ENCODE measurements around the gene MYO5C.

Gene MYO5C

DNA sequence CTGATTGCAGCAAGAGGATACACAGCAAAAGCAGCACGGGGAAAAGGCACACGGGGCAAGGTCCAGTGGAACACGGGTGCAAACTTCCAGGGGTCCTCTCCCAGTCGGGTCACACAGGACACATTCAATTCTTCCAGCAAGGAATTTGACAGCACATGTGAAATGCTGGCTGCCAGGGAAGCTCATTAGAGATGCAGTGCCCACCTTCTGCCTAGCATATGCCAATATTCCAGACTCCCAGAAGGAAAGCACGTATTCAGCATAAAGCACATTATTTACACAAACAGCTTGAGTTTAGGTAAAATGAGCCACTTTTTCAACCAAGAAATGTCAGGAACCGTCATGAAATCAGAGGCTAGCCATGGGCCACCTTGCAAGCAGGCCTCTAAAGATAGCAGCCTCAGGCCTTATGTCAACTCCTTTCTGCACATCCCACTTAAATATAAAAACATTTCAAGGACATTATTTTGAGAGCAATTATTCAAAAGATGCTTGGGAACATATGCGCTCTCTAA, 19.3 kb downstream of the MYO5C start:
- no peak for DNase-seq
- Mint-ChIP-seq H3K4me3 (no peak overlapping the region), H3K36me3 (ENCODE audit: low read depth) (no peaks in the 10 kb centered on the region), H3K4me1 (ENCODE audit: low read depth) (no peaks in the 10 kb centered on the region), H3K9me3 (no peaks in the 10 kb centered on the region), H3K27ac (no peak overlapping the region), H3K27me3 (peaks cover 2% of the 10 kb centered on the region)

DNA sequence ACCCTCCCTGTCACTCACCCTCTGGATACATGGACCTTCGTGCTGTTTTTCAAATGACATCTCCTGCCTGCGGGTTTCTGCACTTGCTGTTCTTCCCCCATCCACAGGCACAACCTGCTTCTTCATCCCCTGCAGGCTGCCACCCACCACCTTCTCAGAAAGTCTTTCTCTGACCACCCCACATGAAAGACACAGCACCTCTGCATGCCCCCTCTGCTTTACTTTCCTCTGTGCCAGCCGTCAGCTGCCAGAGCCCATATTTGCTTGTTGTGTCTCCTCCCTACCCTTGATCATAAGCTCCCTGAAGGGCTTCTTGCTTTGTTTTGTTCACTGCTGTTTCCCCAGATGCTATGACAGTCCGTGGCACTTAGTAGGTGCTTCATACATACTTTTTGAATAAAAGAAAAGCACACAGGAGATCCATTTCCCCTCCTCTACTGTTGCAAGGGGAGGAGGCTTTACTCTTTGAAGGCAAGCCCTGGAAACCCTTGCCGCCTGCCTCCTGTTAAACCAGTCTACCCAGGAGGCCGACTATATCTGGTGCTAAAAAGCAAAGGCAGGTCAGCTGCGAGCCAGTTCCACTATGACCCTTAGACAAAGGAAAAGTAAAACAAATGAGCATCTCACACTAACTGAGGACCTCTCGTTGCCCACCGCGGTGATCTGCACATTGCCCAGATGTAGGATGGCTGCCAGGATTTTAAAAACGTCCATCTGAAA, 31.9 kb downstream of the MYO5C start:
- no peak for DNase-seq
- no peaks in the 10 kb centered on the region for H3K27me3 Mint-ChIP-seq
- H3K4me1 Mint-ChIP-seq (ENCODE audit: low read depth) = peaks cover 38% of the 10 kb centered on the region
- H3K9me3 Mint-ChIP-seq = no peaks in the 10 kb centered on the region
- H3K4me3 Mint-ChIP-seq = no peak overlapping the region
- H3K36me3 Mint-ChIP-seq (ENCODE audit: low read depth) = no peaks in the 10 kb centered on the region
- H3K27ac Mint-ChIP-seq = peak overlapping the region; percentile 81

- Mint-ChIP-seq H3K9me3 (no peaks in the 10 kb centered on the region), H3K4me1 (ENCODE audit: low read depth) (peaks cover 39% of the 10 kb centered on the region), H3K27ac (peak overlapping the region; percentile 81), H3K27me3 (no peaks in the 10 kb centered on the region), H3K36me3 (ENCODE audit: low read depth) (no peaks in the 10 kb centered on the region), H3K4me3 (peak overlapping the region; percentile 37)
- DNase-seq = no peak
These were observed 33.2 kb downstream of the MYO5C start for GRCh38 chr15:52262364-52262763.

GRCh38 chr15:52261498-52262242, 33.9 kb downstream of the MYO5C start:
- Mint-ChIP-seq H3K36me3 (ENCODE audit: low read depth) (no peaks in the 10 kb centered on the region), H3K27me3 (no peaks in the 10 kb centered on the region), H3K4me1 (ENCODE audit: low read depth) (peaks cover 46% of the 10 kb centered on the region), H3K9me3 (no peaks in the 10 kb centered on the region), H3K4me3 (peak overlapping the region; percentile 37), H3K27ac (peak overlapping the region; percentile 81)
- peak; percentile 60 for DNase-seq

DNA sequence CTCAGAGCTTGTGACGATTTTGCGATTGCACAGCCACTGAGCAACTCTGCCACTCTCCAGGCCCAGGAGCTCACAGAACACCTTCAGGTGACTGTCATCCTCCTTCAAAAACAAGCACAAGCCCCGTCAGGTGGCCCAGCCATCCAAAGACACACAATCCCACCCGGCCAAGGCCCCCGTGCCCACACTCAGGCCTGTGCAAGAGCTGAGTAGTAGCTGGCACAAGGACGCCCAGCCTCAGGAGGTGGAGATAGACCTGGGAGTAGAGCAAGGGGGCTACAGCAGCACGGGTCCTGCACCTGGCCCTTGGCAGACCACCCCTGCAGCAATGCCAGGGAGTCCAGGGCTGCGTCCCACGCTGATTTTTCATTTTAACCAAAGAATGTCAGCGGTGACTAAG, 34.6 kb downstream of the MYO5C start:
- Mint-ChIP-seq H3K4me1 (ENCODE audit: low read depth) (peaks cover 51% of the 10 kb centered on the region), H3K27ac (peak overlapping the region; percentile 81), H3K27me3 (no peaks in the 10 kb centered on the region), H3K9me3 (no peaks in the 10 kb centered on the region), H3K36me3 (ENCODE audit: low read depth) (no peaks in the 10 kb centered on the region), H3K4me3 (no peak overlapping the region)
- no peak for DNase-seq

- no peaks in the 10 kb centered on the region for H3K27me3 Mint-ChIP-seq
- H3K36me3 Mint-ChIP-seq (ENCODE audit: low read depth) = no peaks in the 10 kb centered on the region
- H3K4me1 Mint-ChIP-seq (ENCODE audit: low read depth) = peaks cover 61% of the 10 kb centered on the region
- no peak overlapping the region for H3K4me3 Mint-ChIP-seq
- H3K9me3 Mint-ChIP-seq = no peaks in the 10 kb centered on the region
- DNase-seq = no peak
- H3K27ac Mint-ChIP-seq = no peak overlapping the region
These were observed 36.1 kb downstream of the MYO5C start for GRCh38 chr15:52259503-52259902.

- H3K4me1 Mint-ChIP-seq (ENCODE audit: low read depth) = peaks cover 57% of the 10 kb centered on the region
- DNase-seq = no peak
- no peaks in the 10 kb centered on the region for H3K36me3 Mint-ChIP-seq (ENCODE audit: low read depth)
- H3K27ac Mint-ChIP-seq = no peak overlapping the region
- H3K9me3 Mint-ChIP-seq = no peaks in the 10 kb centered on the region
- H3K4me3 Mint-ChIP-seq = no peak overlapping the region
- H3K27me3 Mint-ChIP-seq = no peaks in the 10 kb centered on the region
These were observed 37.1 kb downstream of the MYO5C start for GRCh38 chr15:52258461-52258860.

DNA sequence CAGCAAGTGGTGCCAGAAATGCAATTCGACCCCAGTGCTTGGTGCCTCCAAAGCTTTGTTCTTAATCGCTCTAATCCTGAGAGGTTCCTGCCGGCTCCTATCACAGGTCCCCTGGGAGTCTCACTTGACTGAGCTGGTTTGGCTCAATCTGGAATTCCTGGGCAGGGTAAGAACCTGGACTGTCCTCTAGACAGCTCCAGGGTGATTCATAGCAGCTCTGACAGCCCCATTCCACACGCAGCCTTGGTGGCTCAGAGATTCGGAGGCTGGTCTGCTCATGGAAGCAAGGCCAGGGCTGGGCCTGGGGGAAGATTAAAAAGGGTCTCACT, 37.9 kb downstream of the MYO5C start:
- H3K27ac Mint-ChIP-seq = no peak overlapping the region
- H3K36me3 Mint-ChIP-seq (ENCODE audit: low read depth) = no peaks in the 10 kb centered on the region
- DNase-seq = no peak
- H3K4me3 Mint-ChIP-seq = no peak overlapping the region
- H3K9me3 Mint-ChIP-seq = no peaks in the 10 kb centered on the region
- peaks cover 57% of the 10 kb centered on the region for H3K4me1 Mint-ChIP-seq (ENCODE audit: low read depth)
- no peaks in the 10 kb centered on the region for H3K27me3 Mint-ChIP-seq

DNA sequence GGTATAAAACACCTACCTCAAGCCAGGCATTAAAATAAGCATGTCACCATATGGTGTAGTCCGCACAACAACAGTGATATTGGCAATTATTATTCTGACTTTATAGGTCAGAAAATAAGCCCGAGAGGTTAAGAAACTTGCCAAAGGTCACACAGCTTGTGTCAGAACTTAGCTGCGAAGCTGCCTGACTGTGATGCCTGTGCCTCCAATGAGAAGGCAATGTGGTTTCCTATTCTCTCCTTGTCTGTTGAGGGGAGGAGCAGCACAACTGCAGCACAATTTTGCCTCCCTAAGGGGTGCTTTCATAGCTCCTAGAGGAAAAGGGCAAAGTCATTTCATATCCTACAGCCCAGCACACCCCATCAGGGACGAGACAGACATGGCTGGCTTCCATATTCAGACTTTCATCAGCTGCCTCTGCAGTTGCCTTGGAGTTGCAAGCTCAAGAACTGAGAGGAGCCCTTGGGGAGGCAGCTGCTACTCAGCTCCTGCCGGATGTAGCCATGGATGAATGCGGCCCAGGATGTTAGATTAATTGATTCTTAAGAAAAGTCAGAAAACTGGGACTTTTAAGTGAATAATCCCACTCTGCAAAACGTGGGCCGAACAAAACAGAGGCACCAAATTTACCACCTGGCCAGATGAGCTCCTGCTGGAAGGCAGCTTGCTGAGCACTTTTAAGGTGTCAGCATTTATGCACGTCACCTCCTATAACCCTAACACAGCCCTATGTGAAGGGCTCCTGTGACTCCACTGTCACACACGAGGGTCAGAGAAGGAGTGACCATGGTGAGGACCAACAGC, 38.5 kb downstream of the MYO5C start:
- Mint-ChIP-seq H3K4me3 (no peak overlapping the region), H3K4me1 (ENCODE audit: low read depth) (peaks cover 54% of the 10 kb centered on the region), H3K36me3 (ENCODE audit: low read depth) (no peaks in the 10 kb centered on the region), H3K27ac (no peak overlapping the region), H3K27me3 (no peaks in the 10 kb centered on the region), H3K9me3 (no peaks in the 10 kb centered on the region)
- no peak for DNase-seq

DNA sequence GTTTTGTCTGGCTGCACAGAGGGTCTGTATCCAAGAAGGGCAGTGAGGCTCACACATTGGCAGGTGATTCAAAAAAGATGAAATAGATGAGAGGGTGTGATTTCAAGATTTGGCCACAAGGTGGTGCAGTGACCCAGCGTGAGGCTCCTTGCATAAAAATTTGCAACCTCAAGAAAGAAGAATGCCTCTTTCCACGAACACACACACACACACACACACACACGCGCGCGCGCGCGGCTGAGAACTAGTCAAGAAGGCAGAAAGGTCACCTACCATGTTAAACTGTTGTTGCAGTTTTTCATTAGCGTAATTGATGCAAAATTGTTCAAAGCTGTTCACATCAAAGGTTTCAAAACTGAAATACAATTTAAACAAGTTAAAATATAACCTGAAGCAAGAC, 39.2 kb downstream of the MYO5C start:
- Mint-ChIP-seq H3K9me3 (no peaks in the 10 kb centered on the region), H3K4me3 (peak overlapping the region; percentile 45), H3K27ac (peak overlapping the region; percentile 11), H3K27me3 (no peaks in the 10 kb centered on the region), H3K4me1 (ENCODE audit: low read depth) (peaks cover 46% of the 10 kb centered on the region), H3K36me3 (ENCODE audit: low read depth) (no peaks in the 10 kb centered on the region)
- peak; percentile 72 for DNase-seq

DNA sequence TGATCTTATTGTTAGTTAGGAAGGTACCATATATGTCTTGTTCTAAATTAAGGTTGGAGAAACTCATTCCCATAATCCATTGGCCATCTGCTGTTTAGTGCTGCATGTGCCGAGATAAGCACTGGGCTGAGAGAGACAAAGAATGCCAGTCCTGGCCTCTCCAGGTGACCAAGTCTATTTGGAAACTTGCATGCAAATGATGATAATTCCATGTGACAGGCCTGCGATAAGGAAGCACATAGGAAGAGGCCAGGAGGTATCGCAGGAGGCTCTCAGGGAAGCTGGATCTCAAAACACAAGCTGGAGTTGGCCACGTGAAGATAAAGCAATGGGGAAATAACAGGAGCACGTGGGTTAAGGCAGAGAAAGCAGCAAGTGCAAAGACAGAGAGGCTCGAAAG, 39.7 kb downstream of the MYO5C start:
- Mint-ChIP-seq H3K9me3 (no peaks in the 10 kb centered on the region), H3K4me3 (no peak overlapping the region), H3K27me3 (no peaks in the 10 kb centered on the region), H3K4me1 (ENCODE audit: low read depth) (peaks cover 42% of the 10 kb centered on the region), H3K36me3 (ENCODE audit: low read depth) (no peaks in the 10 kb centered on the region), H3K27ac (no peak overlapping the region)
- no peak for DNase-seq

- Mint-ChIP-seq H3K4me1 (ENCODE audit: low read depth) (peaks cover 37% of the 10 kb centered on the region), H3K4me3 (no peak overlapping the region), H3K36me3 (ENCODE audit: low read depth) (no peaks in the 10 kb centered on the region), H3K27ac (no peak overlapping the region), H3K27me3 (no peaks in the 10 kb centered on the region), H3K9me3 (no peaks in the 10 kb centered on the region)
- no peak for DNase-seq
These were observed 40.6 kb downstream of the MYO5C start for GRCh38 chr15:52255008-52255407.

DNA sequence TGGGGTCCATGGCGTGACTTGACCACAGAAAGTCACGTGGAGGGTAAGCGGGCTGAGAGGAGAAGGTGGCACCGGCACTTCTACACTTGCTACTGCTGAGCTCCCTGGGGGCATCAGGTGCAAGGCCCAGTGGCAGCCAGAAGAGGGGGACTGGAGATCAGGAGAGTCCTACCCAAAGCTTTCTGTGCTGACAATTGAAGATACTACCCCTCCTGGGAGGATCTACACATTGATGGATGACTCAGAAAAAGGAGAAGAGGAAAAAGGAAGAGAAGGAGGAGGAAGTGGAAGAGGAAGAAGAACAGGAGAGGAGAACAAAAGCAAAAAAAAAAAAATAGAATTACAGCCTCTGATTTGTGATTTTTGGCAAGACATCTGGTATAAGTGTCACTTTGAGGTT, 41.2 kb downstream of the MYO5C start:
- DNase-seq = no peak
- H3K9me3 Mint-ChIP-seq = no peaks in the 10 kb centered on the region
- H3K4me1 Mint-ChIP-seq (ENCODE audit: low read depth) = peaks cover 37% of the 10 kb centered on the region
- H3K27ac Mint-ChIP-seq = peak overlapping the region; percentile 3
- no peak overlapping the region for H3K4me3 Mint-ChIP-seq
- no peaks in the 10 kb centered on the region for H3K36me3 Mint-ChIP-seq (ENCODE audit: low read depth)
- no peaks in the 10 kb centered on the region for H3K27me3 Mint-ChIP-seq

GRCh38 chr15:52252781-52253180, 42.8 kb downstream of the MYO5C start:
- Mint-ChIP-seq H3K36me3 (ENCODE audit: low read depth) (no peaks in the 10 kb centered on the region), H3K27ac (peak overlapping the region; percentile 61), H3K9me3 (no peaks in the 10 kb centered on the region), H3K4me3 (no peak overlapping the region), H3K4me1 (ENCODE audit: low read depth) (peaks cover 36% of the 10 kb centered on the region), H3K27me3 (no peaks in the 10 kb centered on the region)
- DNase-seq = no peak
